IPS-15b (cell line): ENCODE measurements around the gene TTC32.
"Not testable (repeated sequence)": the region's sequence is repeated elsewhere in the genome, so short reads cannot be mapped to it uniquely, and the experiment has no call there.

Experiments used
- H3K27me3 ChIP-seq: one replicate; pipeline ENCODE4 v1.6.1; 2013; ENCODE audit warnings: low read length; ENCODE audit not compliant: control insufficient read depth, insufficient read depth
- H3K36me3 ChIP-seq: one replicate; pipeline ENCODE4 v1.6.1; 2013; ENCODE audit warnings: low read length; ENCODE audit not compliant: control insufficient read depth, insufficient read depth
- H3K4me1 ChIP-seq: one replicate; pipeline ENCODE4 v1.6.1; 2013; ENCODE audit warnings: mild to moderate bottlenecking, low read length; ENCODE audit not compliant: control insufficient read depth, insufficient read depth
- H3K4me3 ChIP-seq: one replicate; pipeline ENCODE4 v1.5.1; 2013; ENCODE audit warnings: low read depth, low read length
- H3K9ac ChIP-seq: one replicate; pipeline ENCODE4 v1.6.1; 2013; ENCODE audit warnings: low read depth, mild to moderate bottlenecking, low read length
- H3K9me3 ChIP-seq: one replicate; pipeline ENCODE4 v1.6.1; 2013; ENCODE audit warnings: mild to moderate bottlenecking, low read length; ENCODE audit not compliant: control insufficient read depth, insufficient read depth

Gene TTC32

DNA sequence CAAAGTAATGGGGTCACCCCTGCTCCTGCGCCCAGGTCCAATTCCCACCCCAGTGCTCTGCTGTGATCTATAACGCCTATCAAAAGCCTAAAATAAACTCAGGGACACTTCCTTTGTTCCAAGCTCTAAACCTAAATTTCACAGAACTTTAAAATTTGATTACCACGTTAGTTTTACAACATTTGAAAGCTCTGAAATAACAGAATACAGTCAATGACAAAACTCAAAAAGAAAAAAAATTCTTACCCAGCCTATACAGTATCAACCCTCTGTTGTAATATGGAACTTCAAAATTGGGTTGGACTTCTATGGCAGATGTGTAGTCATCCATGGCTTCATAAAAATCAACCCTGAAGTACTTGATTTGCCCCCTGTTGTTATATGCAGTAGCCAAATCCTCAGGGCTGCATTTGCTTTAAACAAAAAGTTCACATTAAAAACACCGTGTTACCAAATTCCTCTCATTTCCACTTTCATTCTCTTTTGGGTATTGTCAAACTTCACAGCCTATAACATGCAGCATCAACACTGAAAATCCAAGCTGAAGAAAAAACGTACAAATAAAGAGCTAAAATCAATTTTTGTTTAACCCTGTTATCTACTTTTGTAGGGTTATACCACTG lies 4.0 kb downstream of the TTC32 start:
- Histone ChIP-seq H3K4me1 (peaks cover under 1% of the 10 kb centered on the region), H3K36me3 (no peaks in the 10 kb centered on the region), H3K4me3 (no peak overlapping the region), H3K9ac (no peak overlapping the region), H3K27me3 (no peaks in the 10 kb centered on the region), H3K9me3 (no peaks in the 10 kb centered on the region)

DNA sequence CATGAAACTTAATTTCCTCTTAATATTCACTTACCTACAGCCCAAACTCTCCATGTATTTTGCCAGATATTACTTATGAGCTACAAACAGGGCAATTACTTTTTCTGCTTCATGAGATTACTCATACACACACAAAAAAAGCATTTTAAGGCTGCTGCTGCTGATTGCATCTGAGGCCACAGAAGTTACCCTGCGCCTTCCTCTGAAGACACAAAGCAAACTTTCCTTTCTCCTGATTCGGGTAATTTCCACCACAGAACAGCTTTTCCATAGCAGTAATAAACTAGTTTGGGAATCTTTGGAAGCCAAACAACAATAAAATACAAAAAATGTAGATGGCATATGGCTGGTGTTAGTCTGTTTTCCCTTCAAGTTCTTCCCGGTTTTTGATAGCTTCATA lies 6.2 kb downstream of the TTC32 start:
- Histone ChIP-seq H3K4me1 (no peaks in the 10 kb centered on the region), H3K27me3 (no peaks in the 10 kb centered on the region), H3K36me3 (no peaks in the 10 kb centered on the region), H3K9ac (no peak overlapping the region), H3K4me3 (no peak overlapping the region), H3K9me3 (no peaks in the 10 kb centered on the region)

DNA sequence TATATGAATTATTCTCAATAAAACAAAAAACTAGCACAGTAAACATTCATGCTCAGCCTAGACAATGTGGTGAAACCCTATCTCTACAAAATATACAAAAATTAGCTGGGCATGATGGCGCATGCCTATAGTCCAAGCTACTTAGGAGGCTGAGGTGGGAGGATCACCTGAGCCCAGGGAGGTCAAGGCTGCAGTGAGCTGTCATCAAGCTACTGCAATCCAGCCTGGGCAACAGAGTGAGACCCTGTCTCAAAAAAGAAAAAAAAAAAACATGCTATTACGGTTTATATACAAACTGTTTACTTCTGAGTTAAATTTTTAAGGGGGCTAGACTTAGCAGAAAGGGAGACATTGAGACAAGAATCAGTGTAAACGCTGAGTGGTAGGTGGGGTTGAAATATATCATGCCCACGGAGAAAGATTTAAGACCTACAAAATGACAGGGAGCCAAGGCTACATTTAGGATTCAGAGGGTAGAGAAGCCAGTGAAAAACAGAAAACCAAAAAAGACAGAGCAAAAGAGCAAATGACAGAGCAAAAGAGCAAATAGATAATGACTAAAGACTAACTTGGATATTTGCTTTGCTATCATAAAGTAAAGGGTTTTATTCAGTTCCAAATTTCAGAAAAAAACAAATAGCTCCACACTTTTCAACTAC lies 7.5 kb downstream of the TTC32 start:
- Histone ChIP-seq H3K36me3 (no peaks in the 10 kb centered on the region), H3K9ac (no peak overlapping the region), H3K4me3 (no peak overlapping the region), H3K4me1 (no peaks in the 10 kb centered on the region), H3K27me3 (no peaks in the 10 kb centered on the region), H3K9me3 (no peaks in the 10 kb centered on the region)

DNA sequence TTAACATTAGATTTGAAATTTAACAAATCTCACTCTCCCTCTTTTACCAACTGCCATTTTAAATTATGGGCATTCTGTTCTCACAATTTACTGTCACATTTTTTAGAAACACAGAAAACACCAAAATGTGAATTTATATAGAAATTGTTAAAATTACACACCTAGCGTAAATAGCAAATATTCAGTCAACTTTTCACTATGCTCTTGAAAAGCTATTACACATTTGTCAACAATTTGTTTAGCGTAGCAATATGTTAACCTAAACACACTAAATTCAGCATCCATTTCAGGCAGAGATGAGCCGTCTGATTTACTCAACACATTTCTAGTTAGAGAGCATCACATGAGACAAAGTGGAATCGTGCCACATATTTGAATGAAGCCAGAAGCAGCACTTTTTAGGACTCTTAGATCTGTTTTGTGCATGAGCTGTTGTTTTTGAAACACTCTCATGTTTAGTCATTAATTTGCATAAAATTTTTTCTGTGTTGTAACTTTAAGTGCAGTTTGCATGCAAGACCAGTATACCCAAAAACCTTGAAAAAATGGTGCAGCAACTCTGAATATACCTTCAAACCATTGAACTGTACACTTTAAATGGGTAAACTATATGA lies 8.2 kb downstream of the TTC32 start:
- no peaks in the 10 kb centered on the region for H3K4me1 ChIP-seq
- H3K9ac ChIP-seq, result no peak overlapping the region
- no peaks in the 10 kb centered on the region for H3K36me3 ChIP-seq
- H3K9me3 ChIP-seq, result no peaks in the 10 kb centered on the region
- no peak overlapping the region for H3K4me3 ChIP-seq
- H3K27me3 ChIP-seq, result no peaks in the 10 kb centered on the region

DNA sequence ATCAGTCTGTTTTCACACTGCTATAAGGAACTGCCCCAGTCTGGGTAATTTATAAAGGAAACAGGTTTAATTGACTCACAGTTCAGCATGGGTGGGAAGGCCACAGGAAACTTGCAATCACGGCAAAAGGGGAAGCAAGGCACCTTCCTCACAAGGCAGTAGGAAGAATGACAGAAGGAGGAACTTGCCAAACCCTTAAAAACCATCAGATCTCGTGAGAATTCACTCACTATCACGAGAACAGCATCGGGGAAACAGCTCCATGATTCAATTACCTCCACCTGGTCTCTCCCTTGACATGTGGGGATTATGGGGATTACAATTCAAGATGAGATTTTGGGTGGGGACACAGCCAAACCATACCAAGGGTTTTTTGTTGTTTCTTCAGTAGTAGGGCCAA lies 9.8 kb downstream of the TTC32 start:
- not testable (repeated sequence) for H3K4me3 ChIP-seq, H3K9ac ChIP-seq, H3K27me3 ChIP-seq, H3K36me3 ChIP-seq, H3K9me3 ChIP-seq, H3K4me1 ChIP-seq

DNA sequence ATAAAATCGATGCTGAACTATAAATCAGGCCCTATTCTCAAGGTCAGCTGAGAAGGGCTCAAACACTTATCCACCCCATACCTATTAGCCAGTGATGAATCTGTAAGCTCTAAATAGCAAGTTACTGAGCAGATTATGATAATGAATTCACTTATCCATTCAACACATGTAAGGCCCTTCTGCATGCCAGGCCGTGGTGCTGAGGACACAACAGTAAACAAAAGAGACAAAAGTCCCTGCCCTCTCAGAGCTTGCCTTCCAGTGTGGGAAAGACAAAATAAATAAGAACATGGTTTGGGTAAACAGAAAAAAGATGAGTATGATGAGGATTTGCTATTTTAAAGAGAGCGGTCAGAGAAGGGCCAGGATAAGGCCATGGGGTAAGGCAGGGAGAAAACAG lies 11.7 kb downstream of the TTC32 start:
- H3K9me3 ChIP-seq, result no peaks in the 10 kb centered on the region
- no peaks in the 10 kb centered on the region for H3K36me3 ChIP-seq
- no peaks in the 10 kb centered on the region for H3K27me3 ChIP-seq
- H3K9ac ChIP-seq, result no peak overlapping the region
- no peaks in the 10 kb centered on the region for H3K4me1 ChIP-seq
- no peak overlapping the region for H3K4me3 ChIP-seq

DNA sequence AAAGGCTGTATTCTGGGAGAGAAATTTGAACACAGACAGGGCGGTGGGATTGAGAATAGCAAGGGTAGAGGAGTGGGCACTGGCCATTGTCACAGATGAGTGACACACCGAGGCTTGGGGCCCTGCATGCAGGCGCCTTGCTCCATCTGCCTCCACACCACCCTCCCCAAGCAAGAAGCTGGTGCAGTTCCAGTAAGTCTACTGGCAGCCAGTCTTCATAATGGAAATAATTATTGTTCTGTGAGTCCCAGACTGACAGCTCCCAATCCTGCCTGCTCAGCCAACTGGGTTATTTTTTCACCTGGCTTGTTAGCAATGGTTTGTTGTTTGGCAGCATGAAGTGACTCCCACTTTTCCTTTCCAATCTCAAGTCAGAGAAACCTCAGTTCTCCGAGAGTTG lies 13.0 kb downstream of the TTC32 start:
- Histone ChIP-seq H3K36me3 (no peaks in the 10 kb centered on the region), H3K9ac (no peak overlapping the region), H3K4me3 (no peak overlapping the region), H3K4me1 (no peaks in the 10 kb centered on the region), H3K27me3 (no peaks in the 10 kb centered on the region), H3K9me3 (no peaks in the 10 kb centered on the region)

DNA sequence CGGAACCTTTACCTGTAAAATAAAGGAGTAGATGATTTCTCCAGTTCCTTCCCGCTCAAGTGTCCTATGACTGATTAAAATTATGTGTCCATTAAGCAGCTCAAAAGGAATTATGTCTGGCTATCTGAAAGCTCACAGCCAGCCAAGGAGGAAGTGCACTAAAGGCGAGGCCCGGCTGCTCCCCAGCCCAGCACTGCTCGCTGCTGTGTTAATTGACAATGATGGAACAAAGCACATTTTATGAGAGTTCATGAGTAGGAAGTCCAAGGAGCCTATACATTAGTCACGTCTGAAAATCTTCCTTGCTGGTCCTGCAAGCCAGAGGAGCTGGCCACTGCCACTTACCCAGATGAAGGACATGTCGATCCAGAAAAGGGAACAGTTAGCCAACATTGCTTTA lies 14.3 kb downstream of the TTC32 start:
- H3K4me1 ChIP-seq, result no peaks in the 10 kb centered on the region
- H3K27me3 ChIP-seq, result no peaks in the 10 kb centered on the region
- no peaks in the 10 kb centered on the region for H3K9me3 ChIP-seq
- H3K36me3 ChIP-seq, result no peaks in the 10 kb centered on the region
- H3K4me3 ChIP-seq, result no peak overlapping the region
- no peak overlapping the region for H3K9ac ChIP-seq

DNA sequence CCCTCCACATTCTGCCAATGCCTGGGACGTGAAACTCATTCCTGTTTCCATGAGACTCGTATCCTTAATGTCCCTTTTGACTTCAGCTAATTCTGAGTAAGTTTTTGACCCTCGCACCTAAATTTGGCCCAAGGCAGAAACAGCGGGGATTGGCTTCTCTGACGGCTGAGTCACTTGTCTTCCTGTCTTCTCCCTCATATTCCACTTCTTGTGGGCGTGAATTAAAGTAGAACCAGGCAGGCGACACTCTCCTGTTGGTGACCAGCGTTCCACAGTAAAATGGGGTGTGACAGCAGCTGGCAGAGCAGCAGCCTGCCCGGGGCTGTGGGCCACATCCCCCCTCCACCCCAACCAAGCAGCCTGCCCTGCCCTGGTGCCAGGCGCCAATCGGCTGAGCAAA lies 15.5 kb downstream of the TTC32 start:
- no peaks in the 10 kb centered on the region for H3K36me3 ChIP-seq

DNA sequence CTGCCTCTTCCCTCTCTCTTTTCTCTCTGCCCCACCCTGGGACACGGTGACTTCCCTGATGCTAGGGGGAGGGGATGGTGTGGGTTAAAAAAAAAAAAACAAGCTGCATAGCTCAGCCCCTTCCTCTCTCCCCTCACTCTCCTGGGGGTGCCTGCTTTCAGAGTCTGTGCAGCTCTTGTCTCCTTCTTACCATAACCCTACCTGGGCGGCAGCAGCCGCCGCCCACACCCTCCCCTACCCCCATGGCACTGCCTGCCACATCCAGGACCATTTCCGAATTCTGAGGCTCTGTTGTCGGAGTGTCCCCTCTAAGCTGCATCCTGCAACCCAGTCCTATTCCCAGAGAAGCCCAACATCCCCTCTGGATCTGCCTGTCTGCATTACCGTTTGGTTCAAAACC lies 16.0 kb downstream of the TTC32 start:
- H3K4me1 ChIP-seq, result no peaks in the 10 kb centered on the region
- no peaks in the 10 kb centered on the region for H3K27me3 ChIP-seq
- H3K9me3 ChIP-seq, result no peaks in the 10 kb centered on the region
- H3K36me3 ChIP-seq, result no peaks in the 10 kb centered on the region
- no peak overlapping the region for H3K4me3 ChIP-seq
- no peak overlapping the region for H3K9ac ChIP-seq

More for the DNA sequence above, 15.5 kb downstream of the TTC32 start:
- no peaks in the 10 kb centered on the region for H3K9me3 ChIP-seq
- no peaks in the 10 kb centered on the region for H3K4me1 ChIP-seq
- no peak overlapping the region for H3K9ac ChIP-seq
- H3K4me3 ChIP-seq, result no peak overlapping the region
- H3K27me3 ChIP-seq, result no peaks in the 10 kb centered on the region

DNA sequence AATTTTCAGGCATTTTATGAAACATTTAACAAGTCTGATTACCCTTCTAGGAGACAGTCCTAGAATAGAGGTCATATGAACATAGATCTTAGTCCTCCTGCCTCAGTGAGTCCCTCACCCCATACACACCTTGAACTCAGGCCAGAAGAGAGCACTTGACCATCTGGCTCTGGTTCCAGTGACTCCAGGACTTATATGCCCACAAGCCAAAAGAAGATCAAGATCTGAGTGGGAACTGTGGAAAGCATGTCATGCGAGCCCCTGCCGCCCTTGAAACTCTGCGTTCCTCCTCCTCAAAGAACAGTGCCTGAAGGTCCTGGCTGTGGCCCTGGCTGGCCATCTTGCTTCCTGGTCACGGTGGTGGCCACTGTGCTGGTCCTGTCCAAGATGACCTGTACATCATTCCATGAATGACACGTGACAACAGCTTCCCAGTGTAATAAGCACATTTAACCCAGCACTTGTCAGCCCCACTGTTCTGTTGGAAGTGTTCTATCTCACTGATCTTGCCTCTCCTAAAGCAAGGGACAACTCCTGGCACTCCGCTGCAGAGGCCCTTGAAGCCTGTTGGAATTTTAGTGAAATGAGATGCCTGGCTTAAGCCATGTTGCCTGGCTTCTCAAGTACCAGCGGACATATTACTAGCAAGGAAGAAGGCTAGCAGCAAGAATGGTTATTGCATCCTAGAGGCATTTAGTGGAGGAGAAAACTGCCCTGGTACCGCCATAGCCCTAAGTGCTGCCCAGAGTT lies 17.6 kb downstream of the TTC32 start:
- Histone ChIP-seq H3K4me3 (no peak overlapping the region), H3K27me3 (no peaks in the 10 kb centered on the region), H3K9me3 (no peaks in the 10 kb centered on the region), H3K36me3 (no peaks in the 10 kb centered on the region), H3K4me1 (no peaks in the 10 kb centered on the region), H3K9ac (no peak overlapping the region)

DNA sequence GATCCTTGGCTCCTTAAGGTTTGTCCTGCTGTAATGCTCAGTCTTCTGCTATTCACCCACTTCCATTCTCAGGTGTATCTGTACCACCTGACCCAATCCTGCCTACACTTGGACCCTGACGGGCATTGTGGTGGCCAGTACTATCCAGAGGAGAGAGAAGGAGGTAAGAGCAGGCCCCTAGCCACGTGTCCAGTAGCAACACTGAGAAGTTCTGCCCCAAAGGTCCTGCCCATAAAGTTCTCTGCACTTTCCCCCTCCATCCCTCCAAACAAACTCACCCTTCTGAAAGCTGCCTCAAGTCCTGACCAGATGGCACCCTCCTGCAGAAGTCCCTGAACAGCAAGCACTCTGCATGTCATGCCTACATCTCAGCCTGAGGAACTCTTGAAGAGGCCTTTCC lies 18.3 kb downstream of the TTC32 start:
- Histone ChIP-seq H3K27me3 (no peaks in the 10 kb centered on the region), H3K4me1 (no peaks in the 10 kb centered on the region), H3K36me3 (no peaks in the 10 kb centered on the region), H3K4me3 (no peak overlapping the region), H3K9me3 (no peaks in the 10 kb centered on the region), H3K9ac (no peak overlapping the region)
